Activated B cell treated with CpG ODN at 0.5 μM for 24 hours (primary cell): ENCODE measurements around the gene TRPM6. TPM values are rescaled to one million over a fixed set of nuclear protein-coding genes. Genes with fewer than 3 reads are reported as not detected.
"Not testable (repeated sequence)": the region's sequence is repeated elsewhere in the genome, so short reads cannot be mapped to it uniquely, and the experiment has no call there.

Experiments used
- ATAC-seq: fragments of 200-7000 bp; cut with Tn5 transposase; one replicate; pipeline ENCODE4 v1.10.0; 2021; ENCODE audit warnings: low read depth, mild to moderate bottlenecking, moderate library complexity
- CTCF ChIA-PET: fragments of 350-600 bp; sonication (Branson Sonifier 250); formaldehyde crosslinking; loops from one replicate; lab custom pipeline; 2021; ENCODE audit warnings: antibody characterized with exemption; lab: Charles Lee
- POLR2A ChIA-PET: fragments of 350-600 bp; sonication (Branson Sonifier 250); formaldehyde crosslinking; loops from one replicate; lab custom pipeline; 2021; ENCODE audit warnings: antibody characterized with exemption; lab: Charles Lee
- DNase-seq: peaks from one replicate; pipeline ENCODE4 v3.0.0; 2022
- H3K27ac Mint-ChIP-seq: one replicate; pipeline ENCODE4 v1.8.0; 2020; ENCODE audit warnings: mixed read lengths
- H3K27me3 Mint-ChIP-seq: one replicate; pipeline ENCODE4 v1.8.0; 2021; ENCODE audit warnings: mixed read lengths
- H3K36me3 Mint-ChIP-seq: one replicate; pipeline ENCODE4 v1.8.0; 2021; ENCODE audit warnings: low read depth, mixed read lengths
- H3K4me1 Mint-ChIP-seq: one replicate; pipeline ENCODE4 v1.8.0; 2021; ENCODE audit warnings: mixed read lengths
- H3K4me3 Mint-ChIP-seq: one replicate; pipeline ENCODE4 v1.8.0; 2020; ENCODE audit warnings: mild to moderate bottlenecking, mixed read lengths
- H3K9me3 Mint-ChIP-seq: one replicate; pipeline ENCODE4 v1.8.0; 2020; ENCODE audit warnings: mixed read lengths
- intact Hi-C: fragments of 100-400 bp; cut with micrococcal nuclease; formaldehyde crosslinking; loops from one replicate; pipeline ENCODE4 v1.15.1; 2024
- total RNA-seq: library from RNA; stranded (reverse); gene quantifications from 2 replicates; pipeline ENCODE4 v1.2.3, GENCODE V29; 2022
- TF ChIP-seq, protein P1 (sequence below): fragments of 200-600 bp; IDR thresholded peaks from one replicate; pipeline ENCODE4 v1.8.0; 2022; ENCODE audit warnings: antibody characterized with exemption, mild to moderate bottlenecking

The TRPM6 gene
- total RNA-seq, 1 donor from 2014 or later, result not detected

DNA sequence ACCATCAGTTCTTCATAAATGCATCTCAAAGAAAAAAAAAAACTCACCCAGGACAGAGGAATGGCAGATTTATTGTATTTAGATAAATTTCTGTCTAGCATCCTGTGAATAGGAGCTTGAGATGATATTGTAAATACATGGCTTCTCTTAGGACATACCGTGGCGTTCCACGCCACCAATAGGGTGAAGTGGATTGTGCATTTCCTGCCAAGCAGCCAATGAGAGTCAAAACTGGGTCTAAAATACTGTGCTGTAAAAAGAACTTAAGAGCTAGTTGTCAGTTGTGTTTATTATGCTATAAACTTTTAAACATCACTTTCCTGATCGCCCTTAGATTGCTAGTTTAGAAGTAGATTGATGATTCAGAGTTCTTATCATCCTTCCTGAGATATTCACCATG, 20.9 kb upstream of the TRPM6 start:
- no peak for ATAC-seq
- POLR2A ChIA-PET, result no interaction called here
- no peak for DNase-seq
- Mint-ChIP-seq H3K36me3 (no peaks in the 10 kb centered on the region), H3K4me3 (no peak overlapping the region), H3K27me3 (peaks cover 36% of the 10 kb centered on the region), H3K4me1 (no peaks in the 10 kb centered on the region), H3K27ac (no peak overlapping the region), H3K9me3 (peaks cover 9% of the 10 kb centered on the region)
- TF ChIP-seq, protein P1, sequence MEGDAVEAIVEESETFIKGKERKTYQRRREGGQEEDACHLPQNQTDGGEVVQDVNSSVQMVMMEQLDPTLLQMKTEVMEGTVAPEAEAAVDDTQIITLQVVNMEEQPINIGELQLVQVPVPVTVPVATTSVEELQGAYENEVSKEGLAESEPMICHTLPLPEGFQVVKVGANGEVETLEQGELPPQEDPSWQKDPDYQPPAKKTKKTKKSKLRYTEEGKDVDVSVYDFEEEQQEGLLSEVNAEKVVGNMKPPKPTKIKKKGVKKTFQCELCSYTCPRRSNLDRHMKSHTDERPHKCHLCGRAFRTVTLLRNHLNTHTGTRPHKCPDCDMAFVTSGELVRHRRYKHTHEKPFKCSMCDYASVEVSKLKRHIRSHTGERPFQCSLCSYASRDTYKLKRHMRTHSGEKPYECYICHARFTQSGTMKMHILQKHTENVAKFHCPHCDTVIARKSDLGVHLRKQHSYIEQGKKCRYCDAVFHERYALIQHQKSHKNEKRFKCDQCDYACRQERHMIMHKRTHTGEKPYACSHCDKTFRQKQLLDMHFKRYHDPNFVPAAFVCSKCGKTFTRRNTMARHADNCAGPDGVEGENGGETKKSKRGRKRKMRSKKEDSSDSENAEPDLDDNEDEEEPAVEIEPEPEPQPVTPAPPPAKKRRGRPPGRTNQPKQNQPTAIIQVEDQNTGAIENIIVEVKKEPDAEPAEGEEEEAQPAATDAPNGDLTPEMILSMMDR, result no peak
- intact Hi-C loops, result no loop called here
- CTCF ChIA-PET, result no interaction called here

DNA sequence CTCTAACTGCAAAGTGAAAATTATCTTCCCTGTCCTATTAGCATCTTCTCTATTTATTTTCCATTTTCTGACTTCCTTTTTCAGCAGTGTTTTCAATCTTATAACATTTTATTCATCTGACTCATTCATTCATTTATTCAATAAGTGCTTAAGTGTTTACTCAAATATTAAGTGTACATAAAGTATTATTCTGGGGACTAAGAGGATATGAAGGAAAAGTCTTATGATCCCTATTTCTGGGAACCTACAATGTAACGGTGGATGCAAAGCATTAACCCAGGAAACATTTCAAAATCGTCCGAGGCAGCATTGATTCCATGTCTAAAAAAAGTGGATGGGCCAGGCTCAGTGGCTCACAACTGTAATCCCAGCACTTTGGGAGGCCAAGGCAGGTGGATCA, 19.4 kb upstream of the TRPM6 start:
- CTCF ChIA-PET, result no interaction called here
- H3K4me3 Mint-ChIP-seq, result no peak overlapping the region
- no peaks in the 10 kb centered on the region for H3K4me1 Mint-ChIP-seq
- H3K27me3 Mint-ChIP-seq, result peaks cover 35% of the 10 kb centered on the region
- peaks cover 8% of the 10 kb centered on the region for H3K9me3 Mint-ChIP-seq
- TF ChIP-seq, protein P1, result no peak
- DNase-seq, result no peak
- no peak overlapping the region for H3K27ac Mint-ChIP-seq
- POLR2A ChIA-PET, result no interaction called here
- intact Hi-C loops, result no loop called here
- no peak for ATAC-seq
- no peaks in the 10 kb centered on the region for H3K36me3 Mint-ChIP-seq

DNA sequence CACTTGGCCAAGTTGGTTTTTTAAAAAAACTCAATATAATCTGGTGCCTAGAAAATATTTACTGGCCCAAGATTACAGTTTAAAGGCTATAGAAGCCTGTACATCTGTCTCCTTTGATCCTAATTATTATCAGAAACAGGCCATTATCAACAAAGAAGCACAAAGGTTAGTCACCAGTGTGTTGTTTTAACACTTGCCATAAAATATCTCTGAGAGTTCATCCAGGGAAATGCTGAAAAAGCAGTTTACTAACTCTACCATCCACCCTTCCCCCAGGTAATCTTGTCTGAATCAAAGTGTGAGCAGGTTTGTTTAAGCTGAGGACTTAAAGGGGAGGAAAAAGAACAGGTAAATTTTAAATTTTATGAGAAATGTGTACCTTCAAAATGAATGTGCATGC, 13.3 kb upstream of the TRPM6 start:
- ChIA-PET CTCF (no interaction called here), POLR2A (no interaction called here)
- TF ChIP-seq, protein P1, result no peak
- DNase-seq, result no peak
- ATAC-seq, result no peak
- H3K27me3 Mint-ChIP-seq, result peaks cover 11% of the 10 kb centered on the region
- no peaks in the 10 kb centered on the region for H3K4me1 Mint-ChIP-seq
- no peak overlapping the region for H3K27ac Mint-ChIP-seq
- intact Hi-C loops, result no loop called here
- H3K36me3 Mint-ChIP-seq, result no peaks in the 10 kb centered on the region
- no peaks in the 10 kb centered on the region for H3K9me3 Mint-ChIP-seq
- H3K4me3 Mint-ChIP-seq, result no peak overlapping the region

DNA sequence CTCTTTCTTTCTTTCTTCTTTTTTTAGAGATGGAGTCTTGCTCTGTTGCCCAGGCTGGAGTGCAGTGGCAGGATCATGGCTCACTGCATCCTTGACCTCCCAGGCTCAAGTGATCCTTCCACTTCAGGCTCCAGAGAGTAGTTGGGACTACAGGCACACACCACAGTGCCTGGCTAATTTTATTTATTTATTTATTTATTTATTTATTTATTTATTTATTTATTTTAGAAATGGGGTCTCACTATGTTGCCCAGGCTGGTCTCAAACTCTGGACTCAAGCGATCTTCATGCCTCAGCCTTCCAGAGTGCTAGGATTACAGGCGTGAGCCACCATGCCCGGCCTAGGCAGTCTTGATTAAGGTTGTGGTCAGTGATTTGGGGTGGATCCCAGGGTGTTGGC, 728 bp upstream of the TRPM6 start:
- POLR2A ChIA-PET, H3K9me3 Mint-ChIP-seq, intact Hi-C loops, CTCF ChIA-PET, H3K4me3 Mint-ChIP-seq, ATAC-seq, DNase-seq, H3K27ac Mint-ChIP-seq, H3K36me3 Mint-ChIP-seq: not testable (repeated sequence)
- peaks cover 48% of the 10 kb centered on the region for H3K27me3 Mint-ChIP-seq
- peaks cover 14% of the 10 kb centered on the region for H3K4me1 Mint-ChIP-seq

DNA sequence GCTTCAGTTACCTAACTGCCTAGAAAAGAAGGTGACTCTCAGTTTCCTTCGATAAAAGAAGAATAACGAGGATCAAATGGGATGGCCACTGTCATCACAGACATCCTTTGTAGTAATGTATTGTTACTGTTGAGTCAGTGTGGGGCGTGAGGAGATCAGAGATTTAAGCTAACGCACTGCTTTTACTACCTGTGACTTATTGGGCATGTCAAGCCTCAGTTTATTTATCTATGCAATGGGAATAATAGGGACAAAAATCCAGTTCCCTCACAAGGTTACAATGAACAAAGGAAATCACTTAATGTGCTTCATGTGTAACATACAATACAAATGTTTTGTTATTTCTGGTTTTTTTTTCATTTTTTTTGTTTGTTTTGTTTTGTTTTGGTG, 255 bp upstream of the TRPM6 start:
- Mint-ChIP-seq H3K27ac (no peak overlapping the region), H3K4me3 (no peak overlapping the region), H3K36me3 (no peaks in the 10 kb centered on the region), H3K27me3 (peaks cover 50% of the 10 kb centered on the region), H3K4me1 (peaks cover 14% of the 10 kb centered on the region), H3K9me3 (peaks cover 7% of the 10 kb centered on the region)
- ChIA-PET POLR2A (no interaction called here), CTCF (no interaction called here)
- no peak for DNase-seq
- intact Hi-C loops, result no loop called here
- no peak for ATAC-seq
- TF ChIP-seq, protein P1, result no peak

DNA sequence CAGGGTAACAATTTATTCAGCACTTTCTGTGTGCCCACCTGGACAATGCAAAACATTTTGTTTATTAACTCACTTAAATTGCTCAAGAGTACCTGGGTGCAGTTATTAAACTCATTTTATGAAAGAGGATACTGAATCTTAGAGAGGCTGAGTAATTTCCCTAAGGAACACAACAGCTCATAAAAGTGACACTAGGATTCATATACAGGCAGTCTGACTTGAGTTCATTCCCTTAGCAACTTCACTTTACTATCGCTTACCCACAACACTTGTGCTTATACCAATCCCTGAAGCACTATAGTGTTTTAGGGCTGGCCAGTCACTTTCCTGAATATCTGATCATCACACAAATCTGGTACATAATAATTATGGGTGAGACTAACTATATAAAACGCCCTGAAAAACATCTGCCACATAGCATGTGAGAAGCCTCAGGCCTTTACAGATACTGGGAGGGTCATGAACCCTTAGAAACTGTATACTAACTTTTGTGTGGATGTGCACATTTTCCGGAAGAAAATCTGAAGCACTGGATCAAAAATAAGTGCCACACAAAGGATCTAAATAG, 11.3 kb downstream of the TRPM6 start:
- Mint-ChIP-seq H3K36me3 (no peaks in the 10 kb centered on the region), H3K27me3 (peaks cover 20% of the 10 kb centered on the region), H3K9me3 (peaks cover 21% of the 10 kb centered on the region), H3K4me3 (no peak overlapping the region), H3K27ac (no peak overlapping the region), H3K4me1 (no peaks in the 10 kb centered on the region)
- DNase-seq (no peak), ATAC-seq (no peak)
- CTCF ChIA-PET, result no interaction called here
- intact Hi-C loops, result no loop called here
- POLR2A ChIA-PET, result no interaction called here
- TF ChIP-seq, protein P1, result no peak
